ENCODE measurements around the gene GATA5.

GRCh38 chr20:62452475-62453095 is 23.2 kb downstream of the GATA5 start:
- TF ChIP-seq CTCF (IDR thresholded peaks at IDR 0.05) (no peak), POLR2A (IDR thresholded peaks at IDR 0.05) (no peak)

Measured in uterus (tissue), 2 donors.